Measurements from ENCODE around the gene GUCA2B. TPM values are rescaled to one million over a fixed set of nuclear protein-coding genes. Genes with fewer than 3 reads are reported as not detected.

The GUCA2B gene
- total RNA-seq, result not detected
- polyA plus RNA-seq, result not detected
- long read RNA-seq, donor 1, result 0 reads
- long read RNA-seq, donor 2, result 0 reads
- long read RNA-seq, donor 3, result 0 reads
- long read RNA-seq, donor 4, result 0 reads
- long read RNA-seq, donor 5, result 0 reads
- long read RNA-seq, donor 6, result 0 reads
- long read RNA-seq, donor 7, result 0 reads
- long read RNA-seq, donor 8, result 0 reads
- long read RNA-seq, donor 9, result 0 reads
- long read RNA-seq, donor 10, result 0 reads

DNA sequence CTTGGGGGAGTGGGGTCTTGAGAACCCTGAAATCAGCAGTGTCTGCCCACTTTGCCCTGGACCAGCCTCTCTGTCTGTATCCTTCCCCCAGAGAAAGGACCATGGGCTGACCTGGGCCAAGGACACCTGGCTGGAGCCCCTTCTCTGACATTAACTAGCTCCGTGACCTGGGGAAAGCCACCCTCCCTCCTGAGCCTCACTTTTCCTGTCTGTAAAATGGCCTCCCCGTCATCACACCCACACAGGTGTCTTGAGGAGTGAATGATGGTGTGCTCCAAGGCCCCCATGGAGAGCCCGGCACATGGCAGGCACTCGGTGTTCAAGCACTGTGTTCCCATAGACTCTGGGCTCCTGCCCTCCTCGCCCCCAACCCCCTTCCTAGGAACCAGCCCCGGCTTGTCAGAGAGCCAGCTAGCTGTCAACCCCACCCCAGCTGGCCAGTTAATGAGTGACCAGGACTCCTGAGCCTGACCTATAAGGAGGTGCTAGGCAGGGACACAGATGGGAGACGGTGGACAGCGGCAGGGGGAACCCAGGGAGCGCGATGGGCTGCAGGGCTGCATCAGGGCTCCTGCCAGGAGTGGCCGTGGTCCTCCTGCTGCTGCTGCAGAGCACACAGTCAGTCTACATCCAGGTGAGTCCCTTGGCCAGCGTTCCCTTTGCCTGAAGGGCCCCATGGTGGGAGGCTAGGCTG, at the start of gene GUCA2B:
Gene GUCA2B, plus strand, starts transcription at position 504 of the 694 bp plus-strand sequence. Its CDS starts 41 bp downstream, at position 545.
- no peaks in the 10 kb centered on the region for H3K9me3 ChIP-seq (replicated peaks in 1 of 3)
- H3K4me1 ChIP-seq (replicated peaks in 1 of 2), result no peaks in the 10 kb centered on the region
- H3K36me3 ChIP-seq (replicated peaks in 1 of 2), result no peaks in the 10 kb centered on the region
- no peaks in the 10 kb centered on the region for H3K27me3 ChIP-seq
- WGBS, 4 donors, result 77 to 90% (median 89%) methylated on average over 7 to 12 of the region's 12 CpGs
- no peak for DNase-seq
- TF ChIP-seq POLR2A (IDR thresholded peaks at IDR 0.05), result no peak
- TF ChIP-seq, protein P1, sequence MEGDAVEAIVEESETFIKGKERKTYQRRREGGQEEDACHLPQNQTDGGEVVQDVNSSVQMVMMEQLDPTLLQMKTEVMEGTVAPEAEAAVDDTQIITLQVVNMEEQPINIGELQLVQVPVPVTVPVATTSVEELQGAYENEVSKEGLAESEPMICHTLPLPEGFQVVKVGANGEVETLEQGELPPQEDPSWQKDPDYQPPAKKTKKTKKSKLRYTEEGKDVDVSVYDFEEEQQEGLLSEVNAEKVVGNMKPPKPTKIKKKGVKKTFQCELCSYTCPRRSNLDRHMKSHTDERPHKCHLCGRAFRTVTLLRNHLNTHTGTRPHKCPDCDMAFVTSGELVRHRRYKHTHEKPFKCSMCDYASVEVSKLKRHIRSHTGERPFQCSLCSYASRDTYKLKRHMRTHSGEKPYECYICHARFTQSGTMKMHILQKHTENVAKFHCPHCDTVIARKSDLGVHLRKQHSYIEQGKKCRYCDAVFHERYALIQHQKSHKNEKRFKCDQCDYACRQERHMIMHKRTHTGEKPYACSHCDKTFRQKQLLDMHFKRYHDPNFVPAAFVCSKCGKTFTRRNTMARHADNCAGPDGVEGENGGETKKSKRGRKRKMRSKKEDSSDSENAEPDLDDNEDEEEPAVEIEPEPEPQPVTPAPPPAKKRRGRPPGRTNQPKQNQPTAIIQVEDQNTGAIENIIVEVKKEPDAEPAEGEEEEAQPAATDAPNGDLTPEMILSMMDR (IDR thresholded peaks at IDR 0.05), result no peak
- intact Hi-C loops (cut with DNase I), result no loop called here
- no peak within 1 kb of the TSS for H3K4me3 ChIP-seq
- H3K27ac ChIP-seq, result no peak within 1 kb of the TSS

DNA sequence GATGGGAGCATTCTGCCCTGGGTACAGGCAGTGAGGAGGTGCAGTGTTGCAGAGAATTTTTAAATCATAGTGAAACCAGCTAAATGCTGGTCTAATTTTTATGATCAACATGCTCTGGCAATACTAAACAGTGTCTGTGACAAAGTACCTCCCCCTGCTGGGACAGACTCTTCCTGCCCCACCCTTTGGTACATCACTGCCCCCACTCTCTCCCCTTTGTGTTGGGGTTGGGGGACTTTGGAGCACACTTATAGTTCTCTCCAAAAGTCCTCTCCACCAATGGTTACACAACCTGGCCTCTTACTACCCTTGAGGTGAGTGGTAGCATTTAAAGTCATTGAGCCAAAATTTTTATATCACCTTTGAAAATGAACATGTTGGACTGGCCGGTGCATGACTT, 48.2 kb upstream of the GUCA2B start:
- no peaks in the 10 kb centered on the region for H3K4me1 ChIP-seq (replicated peaks in 1 of 2)
- no peaks in the 10 kb centered on the region for H3K9me3 ChIP-seq (replicated peaks in 1 of 3)
- H3K36me3 ChIP-seq (replicated peaks in 1 of 2), result no peaks in the 10 kb centered on the region
- no peak overlapping the region for H3K27ac ChIP-seq
- WGBS, 4 donors, result 78 to 100% (median 89%) methylated on average over 1 of the region's 1 CpG
- no peak for DNase-seq
- TF ChIP-seq POLR2A (IDR thresholded peaks at IDR 0.05), result no peak
- TF ChIP-seq, protein P1 (IDR thresholded peaks at IDR 0.05), result no peak
- no peaks in the 10 kb centered on the region for H3K27me3 ChIP-seq
- intact Hi-C loops (cut with DNase I), result no loop called here
- H3K4me3 ChIP-seq, result no peak overlapping the region

DNA sequence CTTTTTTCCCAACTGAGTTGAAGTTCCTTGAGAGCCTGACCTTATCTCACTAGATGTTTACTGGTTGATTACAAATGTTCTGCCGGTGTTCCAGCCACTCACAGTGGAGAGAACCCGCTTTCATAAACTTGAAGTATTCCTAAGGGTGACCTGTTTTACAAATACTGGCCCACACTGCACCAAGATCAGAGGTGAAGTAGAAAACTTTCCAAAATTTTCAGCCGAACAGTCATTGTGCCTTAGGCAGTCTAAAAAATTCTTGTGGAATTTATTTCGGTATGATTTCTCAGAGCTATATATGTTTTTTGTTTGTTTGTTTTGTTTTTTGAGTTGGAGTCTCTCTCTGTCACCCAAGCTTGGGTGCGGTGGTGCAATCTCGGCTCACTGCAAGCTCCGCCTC, 44.9 kb upstream of the GUCA2B start:
- WGBS, 4 donors, result 83 to 91% (median 87%) methylated on average over 7 of the region's 7 CpGs
- no peaks in the 10 kb centered on the region for H3K36me3 ChIP-seq (replicated peaks in 1 of 2)
- DNase-seq, result no peak
- no peaks in the 10 kb centered on the region for H3K9me3 ChIP-seq (replicated peaks in 1 of 3)
- no peak overlapping the region for H3K4me3 ChIP-seq
- H3K27ac ChIP-seq, result no peak overlapping the region
- no peaks in the 10 kb centered on the region for H3K4me1 ChIP-seq (replicated peaks in 1 of 2)
- no peaks in the 10 kb centered on the region for H3K27me3 ChIP-seq
- no peak for TF ChIP-seq POLR2A (IDR thresholded peaks at IDR 0.05)
- TF ChIP-seq, protein P1 (IDR thresholded peaks at IDR 0.05), result no peak
- intact Hi-C loops (cut with DNase I), result no loop called here

GRCh38 chr1:42109600-42109999, 43.6 kb upstream of the GUCA2B start:
- WGBS, 4 donors, result 77 to 89% (median 79%) methylated on average over 3 of the region's 3 CpGs

More at GRCh38 chr1:42109600-42109999, 43.6 kb upstream of the GUCA2B start:
- Histone ChIP-seq H3K27ac (no peak overlapping the region), H3K36me3 (replicated peaks in 1 of 2) (no peaks in the 10 kb centered on the region), H3K4me1 (replicated peaks in 1 of 2) (no peaks in the 10 kb centered on the region), H3K4me3 (no peak overlapping the region), H3K27me3 (no peaks in the 10 kb centered on the region), H3K9me3 (replicated peaks in 1 of 3) (no peaks in the 10 kb centered on the region)
- intact Hi-C loops (cut with DNase I), result no loop called here
- TF ChIP-seq, protein P1 (IDR thresholded peaks at IDR 0.05), result no peak
- TF ChIP-seq POLR2A (IDR thresholded peaks at IDR 0.05), result no peak
- no peak for DNase-seq

Data from adrenal gland (tissue), 19 donors.